Measurements from ENCODE around the gene GM2A.

The GM2A gene

GRCh38 chr5:151318850-151319732, 66.1 kb downstream of the GM2A start:
- DNase-seq (ENCODE audit: low read depth, low spot score) = no peak
- no peak overlapping the region for H3K27ac ChIP-seq

Data from epithelial cell of prostate (primary cell).